ENCODE data around the gene RALB. TPM values are rescaled to one million over a fixed set of nuclear protein-coding genes. Genes with fewer than 3 reads are reported as not detected.

The RALB gene
- total RNA-seq, 1 experiment from 2014 or later: 31.5 TPM

DNA sequence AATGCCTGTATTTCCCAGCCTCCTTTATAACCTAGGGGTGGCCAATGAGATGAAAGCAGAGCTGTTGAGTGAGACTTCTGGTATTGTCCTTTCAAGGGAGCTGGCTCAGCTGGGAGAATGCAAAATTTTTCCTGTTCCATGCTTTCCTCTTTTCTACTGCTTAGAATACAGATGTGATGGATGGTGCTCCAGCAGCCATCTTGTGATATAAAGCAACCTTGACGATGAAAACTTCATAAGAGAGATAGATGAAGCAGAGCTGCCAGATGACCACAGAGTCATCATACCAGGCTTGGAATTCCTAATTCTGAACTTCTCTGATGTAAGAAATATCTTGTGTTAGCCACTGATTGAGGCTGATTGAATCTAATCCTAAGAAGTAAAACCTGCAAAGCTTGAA, 81.4 kb downstream of the RALB start:
- DNase-seq (ENCODE audit: low read depth, low spot score): no peak
- in situ Hi-C loops (cut with HindIII; ENCODE audit: low pct_unique_long_range_greater_than_20kb, low sequenced_read_pairs): no loop called here

DNA sequence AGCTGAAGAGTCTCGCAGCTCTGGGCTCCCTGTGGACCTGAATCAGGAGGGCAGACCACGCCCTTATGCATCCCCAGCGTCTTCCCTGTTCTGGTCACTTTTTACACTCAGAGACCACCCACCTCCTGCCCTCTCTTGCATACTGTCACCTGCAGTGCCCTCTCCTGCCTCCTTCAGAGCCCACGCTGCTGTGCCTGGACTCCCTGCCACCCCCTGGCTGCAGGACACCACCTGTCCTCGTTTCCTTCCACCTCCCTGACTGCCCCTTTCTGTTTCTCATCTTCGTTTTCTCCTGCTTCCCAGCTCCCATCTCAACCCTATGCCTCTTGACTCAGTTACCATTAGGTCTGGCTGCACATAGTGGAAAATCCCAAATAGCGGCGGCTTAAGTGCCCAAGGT, 84.1 kb downstream of the RALB start:
- in situ Hi-C loops (cut with HindIII; ENCODE audit: low pct_unique_long_range_greater_than_20kb, low sequenced_read_pairs): no loop called here
- no peak for DNase-seq (ENCODE audit: low read depth, low spot score)

DNA sequence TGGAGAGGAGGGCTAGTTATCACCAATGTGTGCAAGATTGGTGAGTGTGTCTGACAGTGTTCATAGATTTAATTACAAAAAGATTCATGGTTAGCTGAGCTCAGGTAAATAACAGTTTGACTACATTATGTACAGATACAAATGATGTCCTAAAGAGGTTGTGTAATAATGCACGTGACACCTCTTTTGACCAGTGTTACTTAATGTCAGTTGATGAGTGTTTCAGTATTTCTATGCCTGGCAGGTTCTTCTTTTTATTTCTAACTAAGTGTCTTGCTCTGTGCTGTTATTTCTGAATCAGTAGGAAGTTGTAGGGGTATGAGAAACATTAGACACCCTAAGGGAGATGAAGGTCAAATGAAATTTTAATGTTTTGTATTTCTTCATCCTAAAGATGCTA, 85.4 kb downstream of the RALB start:
- in situ Hi-C loops (cut with HindIII; ENCODE audit: low pct_unique_long_range_greater_than_20kb, low sequenced_read_pairs): no loop called here

DNA sequence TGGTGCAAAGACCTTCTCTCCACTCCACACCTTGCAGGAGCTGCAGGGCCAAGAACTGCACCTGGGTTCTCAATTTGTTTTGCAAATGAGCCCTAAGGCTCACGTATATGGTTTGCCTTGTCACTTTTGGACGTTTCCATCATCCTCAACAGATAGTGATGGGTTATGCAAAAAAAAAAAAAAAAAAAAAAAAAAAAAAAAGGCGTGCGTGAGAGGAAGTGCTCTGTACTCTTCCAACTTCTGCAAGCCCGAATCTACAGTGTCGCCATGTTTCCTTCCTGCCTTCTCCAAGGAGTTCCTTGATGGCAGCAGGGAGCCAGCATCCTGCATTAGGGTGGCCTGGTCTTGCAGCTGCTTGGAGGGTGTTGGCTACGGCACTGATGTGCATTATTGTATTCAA, 89.3 kb downstream of the RALB start:
- in situ Hi-C loops (cut with HindIII; ENCODE audit: low pct_unique_long_range_greater_than_20kb, low sequenced_read_pairs): no loop called here
- no peak for DNase-seq (ENCODE audit: low read depth, low spot score)

More for the DNA sequence above, 85.4 kb downstream of the RALB start:
- no peak for DNase-seq (ENCODE audit: low read depth, low spot score)

DNA sequence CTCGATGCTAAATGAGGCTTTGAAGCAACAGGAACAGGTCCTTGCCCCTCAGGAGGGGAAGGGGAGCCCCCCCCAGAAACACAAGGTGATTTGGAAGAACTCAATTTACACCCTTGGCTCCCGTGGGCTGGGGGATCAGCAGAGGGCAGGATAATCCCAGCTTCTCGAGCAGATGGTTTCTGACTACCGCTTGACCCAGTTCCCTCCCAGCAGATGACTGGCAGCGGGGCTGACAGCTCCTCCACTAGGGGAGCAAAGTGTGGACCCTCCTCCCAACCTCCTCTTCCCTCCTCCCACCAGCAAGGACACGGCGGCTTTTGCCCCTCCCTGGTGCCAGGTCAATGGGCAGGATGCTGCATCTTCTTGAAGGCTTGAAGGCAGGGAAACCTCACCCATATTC, 89.8 kb downstream of the RALB start:
- in situ Hi-C loops (cut with HindIII; ENCODE audit: low pct_unique_long_range_greater_than_20kb, low sequenced_read_pairs): no loop called here
- no peak for DNase-seq (ENCODE audit: low read depth, low spot score)

DNA sequence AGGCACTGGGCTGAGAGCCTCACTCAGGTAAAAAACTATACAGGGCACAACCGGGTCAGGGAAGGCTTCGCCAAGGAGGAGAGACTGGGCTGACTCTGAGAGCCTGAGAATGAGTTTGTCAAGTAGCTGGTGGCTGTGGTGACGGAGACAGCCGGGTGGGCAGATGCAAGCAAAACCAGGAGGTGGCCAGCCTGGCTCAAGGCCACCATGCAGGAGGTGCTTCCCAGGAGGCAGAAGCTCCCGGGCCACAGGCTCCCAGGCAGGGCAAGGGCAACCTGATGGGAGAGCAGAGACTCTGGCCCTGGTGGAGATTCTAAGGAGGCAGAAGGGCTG, 90.4 kb downstream of the RALB start:
- no peak for DNase-seq (ENCODE audit: low read depth, low spot score)
- in situ Hi-C loops (cut with HindIII; ENCODE audit: low pct_unique_long_range_greater_than_20kb, low sequenced_read_pairs): no loop called here

DNA sequence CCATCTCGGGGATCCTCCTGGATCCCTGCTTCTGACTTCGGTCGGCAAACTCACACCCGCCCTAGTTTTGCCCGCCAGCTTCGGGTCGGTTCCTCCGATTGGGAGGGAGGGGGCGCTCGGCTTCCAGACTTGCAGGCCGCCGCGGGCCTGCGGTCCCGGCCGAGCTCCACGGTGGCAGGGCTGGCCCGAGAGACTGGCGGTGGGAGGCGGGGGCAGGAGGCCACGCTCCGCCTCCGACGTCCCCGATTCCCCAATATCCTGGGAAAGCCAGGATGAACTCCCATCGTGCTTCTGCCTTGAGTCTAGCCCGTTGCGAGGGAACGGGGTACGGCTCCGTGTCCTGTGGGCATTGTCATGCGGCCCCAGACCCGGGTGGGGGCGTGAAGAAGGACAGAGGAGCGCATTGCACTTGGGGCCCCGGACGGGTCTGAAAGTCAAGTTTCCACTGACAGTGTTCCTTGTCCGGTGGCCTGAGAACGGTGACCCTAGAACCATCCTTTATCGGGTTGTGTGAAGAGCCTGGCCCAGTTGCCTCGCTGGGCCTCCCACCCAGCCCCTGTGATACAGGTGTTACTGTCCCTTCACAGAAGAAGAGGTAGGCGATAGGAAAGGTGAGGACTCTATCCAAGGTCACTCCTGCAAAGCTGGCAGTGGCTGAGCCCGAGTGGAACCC, 90.9 kb downstream of the RALB start:
- DNase-seq (ENCODE audit: low read depth, low spot score): peak; percentile 67
- in situ Hi-C loops (cut with HindIII; ENCODE audit: low pct_unique_long_range_greater_than_20kb, low sequenced_read_pairs): no loop called here

Small RNA genes within 50 kb of the gene (small RNA-seq; reads per million reads assigned to genes)
- gene MTND4LP14: 0 reads per million in 2 experiments

Other genes with a start within 250 kb of the RALB start
- 7.1 and 7.9 TPM in 2 replicates for gene EPB41L5, start 239.8 kb upstream of the RALB start, total RNA-seq (2014; rRNA removed; shearing (Covaris generic))
- gene TMEM185B, start 29.5 kb upstream of the RALB start, total RNA-seq (2014; rRNA removed; shearing (Covaris generic)): 28.7 and 29.1 TPM in 2 replicates
- gene INHBB, start 93.3 kb downstream of the RALB start, total RNA-seq (2014; rRNA removed; shearing (Covaris generic)): not detected in 2 replicates